B cell (primary cell): ENCODE data around the gene AFG1L. TPM values are rescaled to one million over a fixed set of nuclear protein-coding genes. Genes with fewer than 3 reads are reported as not detected.

Source experiments
- ATAC-seq: fragments of 200-7000 bp; cut with Tn5 transposase; one replicate; pipeline ENCODE4 v1.10.0; 2021; ENCODE audit warnings: low read depth, mild to moderate bottlenecking, moderate number of reproducible peaks, moderate library complexity
- CTCF ChIA-PET: fragments of 350-600 bp; sonication (Branson Sonifier 250); formaldehyde crosslinking; loops from one replicate; lab custom pipeline; 2021; ENCODE audit warnings: antibody characterized with exemption, inconsistent platforms; lab: Charles Lee
- POLR2A ChIA-PET: fragments of 350-600 bp; sonication (Branson Sonifier 250); formaldehyde crosslinking; loops from one replicate; lab custom pipeline; 2021; ENCODE audit warnings: antibody characterized with exemption; lab: Charles Lee
- DNase-seq: peaks from one replicate; pipeline ENCODE4 v3.0.0; 2013
- H2AFZ ChIP-seq: 2 replicates; pipeline ENCODE4 v1.6.1; 2012; ENCODE audit warnings: mild to moderate bottlenecking, low read depth, low read length; ENCODE audit not compliant: insufficient read depth, poor library complexity, severe bottlenecking
- H3K27ac ChIP-seq, 2 donors: 1 replicate in 1 of 2; 2 replicates in 1 of 2; pipeline ENCODE4 v1.5.1; 2012 to 2013; ENCODE audit warnings: low read length in 2 of 2, mild to moderate bottlenecking in 2 of 2, moderate library complexity in 1 of 2
- H3K27me3 ChIP-seq, 4 experiments: fragments of 200-600 bp in 1 of 4; sonication (generic) in 1 of 4; replicated peaks in 1 of 4; 1 replicate in 2 of 4; 2 replicates in 2 of 4; pipeline versions ENCODE4 v1.6.1 to v1.7.0; 2013 to 2016; ENCODE audit warnings: low read length in 3 of 4, mild to moderate bottlenecking in 2 of 4, mixed read lengths in 1 of 4, moderate library complexity in 1 of 4; ENCODE audit not compliant: insufficient read depth in 4 of 4, control insufficient read depth in 3 of 4; ENCODE audit errors: control extremely low read depth in 1 of 4
- H3K36me3 ChIP-seq, 2 experiments: replicated peaks in 1 of 2; 1 replicate in 1 of 2; 2 replicates in 1 of 2; pipeline versions ENCODE4 v1.6.1 to v1.7.1; 2013; ENCODE audit warnings: low read length in 1 of 2; ENCODE audit not compliant: insufficient read depth in 2 of 2, control insufficient read depth in 1 of 2; ENCODE audit errors: control extremely low read depth in 1 of 2, extremely low read depth in 1 of 2
- H3K4me1 ChIP-seq, 2 donors: fragments of 200-600 bp in 1 of 2; sonication (generic) in 1 of 2; 1 replicate in 1 of 2; 2 replicates in 1 of 2; pipeline versions ENCODE4 v1.5.1 to v1.6.1; 2013 to 2017; ENCODE audit warnings: low read length in 2 of 2; ENCODE audit not compliant: control insufficient read depth in 2 of 2, insufficient read depth in 2 of 2
- H3K4me2 ChIP-seq: replicated peaks from 2 replicates; pipeline ENCODE3; 2012; ENCODE audit warnings: mild to moderate bottlenecking, low read depth, low read length; ENCODE audit not compliant: poor library complexity, severe bottlenecking
- H3K4me3 ChIP-seq, 5 experiments: fragments of 200-600 bp in 1 of 5; sonication (generic) in 1 of 5; 1 replicate in 3 of 5; 2 replicates in 2 of 5; pipeline versions ENCODE4 v1.5.1 to v1.7.0; 2011 to 2016; ENCODE audit warnings: low read length in 4 of 5, mild to moderate bottlenecking in 4 of 5, low read depth in 2 of 5, control low read depth in 1 of 5, moderate library complexity in 1 of 5; ENCODE audit not compliant: insufficient read depth in 1 of 5; ENCODE audit errors: control extremely low read depth in 1 of 5, extremely low read depth in 1 of 5
- H3K79me2 ChIP-seq: fragments of 200-600 bp; sonication (generic); one replicate; pipeline ENCODE4 v1.6.0; 2016; ENCODE audit warnings: low read length; ENCODE audit not compliant: control insufficient read depth, insufficient read depth
- H3K9ac ChIP-seq: fragments of 200-600 bp; sonication (generic); 2 replicates; pipeline ENCODE4 v1.6.1; 2017; ENCODE audit warnings: mild to moderate bottlenecking, low read length, moderate library complexity
- H3K9me3 ChIP-seq, 3 donors: one replicate each; pipeline versions ENCODE4 v1.6.1 to v1.7.1; 2013; ENCODE audit warnings: low read length in 2 of 3; ENCODE audit not compliant: control insufficient read depth in 2 of 3, insufficient read depth in 1 of 3; ENCODE audit errors: control extremely low read depth in 1 of 3
- H4K20me1 ChIP-seq: 2 replicates; pipeline ENCODE4 v1.6.0; 2012; ENCODE audit warnings: mild to moderate bottlenecking, low read length; ENCODE audit not compliant: insufficient read depth, control insufficient read depth, poor library complexity, severe bottlenecking
- H3K27ac Mint-ChIP-seq: one replicate; pipeline ENCODE4 v1.8.0; 2021; ENCODE audit warnings: mixed read lengths
- H3K27me3 Mint-ChIP-seq: one replicate; pipeline ENCODE4 v1.8.0; 2021; ENCODE audit warnings: mixed read lengths
- H3K4me1 Mint-ChIP-seq: one replicate; pipeline ENCODE4 v1.8.0; 2021; ENCODE audit warnings: mixed read lengths
- H3K4me3 Mint-ChIP-seq: one replicate; pipeline ENCODE4 v1.8.0; 2021; ENCODE audit warnings: mixed read lengths
- H3K9me3 Mint-ChIP-seq: one replicate; pipeline ENCODE4 v1.8.0; 2022; ENCODE audit warnings: mixed read lengths; ENCODE audit not compliant: insufficient read depth
- CTCF ChIP-seq: fragments of 200-600 bp; IDR thresholded peaks from one replicate; pipeline ENCODE4 v1.8.0; 2022; ENCODE audit warnings: antibody characterized with exemption, mild to moderate bottlenecking
- EZH2 ChIP-seq: IDR thresholded peaks from 2 replicates; pipeline ENCODE4 v1.6.1; 2012; ENCODE audit warnings: borderline replicate concordance, low read depth, mild to moderate bottlenecking, moderate library complexity, low read length; ENCODE audit not compliant: insufficient read depth, poor library complexity, severe bottlenecking
- WGBS: methylation state at CpG from one replicate; pipeline ENCODE4 v1.1.5; 2013; ENCODE audit warnings: missing lambda C conversion rate; ENCODE audit not compliant: insufficient coverage; 5-methylcytosine and 5-hydroxymethylcytosine counted together
- intact Hi-C: fragments of 100-400 bp; cut with micrococcal nuclease; formaldehyde crosslinking; loops from one replicate; pipeline ENCODE4 v1.10.0; 2022
- polyA plus RNA-seq: library from polyadenylated mRNA; depleted of rRNA; stranded (reverse); fragments of >200 nt; gene quantifications from 2 replicates; pipeline ENCODE4 v1.2.3, GENCODE V29; 2012
- total RNA-seq, 2 donors: library from RNA; stranded (reverse); fragments of 120-200 nt in 1 of 2; gene quantifications; 1 replicate in 1 of 2; 2 replicates in 1 of 2; pipeline versions ENCODE4 v1.2.3 to v1.2.4, GENCODE V29; 2013 to 2022

The AFG1L gene
- total and polyA plus RNA-seq, 2 donors (not counting 1 experiment from before 2014, with no cell fraction given): 1.8 to 14.2 TPM

DNA sequence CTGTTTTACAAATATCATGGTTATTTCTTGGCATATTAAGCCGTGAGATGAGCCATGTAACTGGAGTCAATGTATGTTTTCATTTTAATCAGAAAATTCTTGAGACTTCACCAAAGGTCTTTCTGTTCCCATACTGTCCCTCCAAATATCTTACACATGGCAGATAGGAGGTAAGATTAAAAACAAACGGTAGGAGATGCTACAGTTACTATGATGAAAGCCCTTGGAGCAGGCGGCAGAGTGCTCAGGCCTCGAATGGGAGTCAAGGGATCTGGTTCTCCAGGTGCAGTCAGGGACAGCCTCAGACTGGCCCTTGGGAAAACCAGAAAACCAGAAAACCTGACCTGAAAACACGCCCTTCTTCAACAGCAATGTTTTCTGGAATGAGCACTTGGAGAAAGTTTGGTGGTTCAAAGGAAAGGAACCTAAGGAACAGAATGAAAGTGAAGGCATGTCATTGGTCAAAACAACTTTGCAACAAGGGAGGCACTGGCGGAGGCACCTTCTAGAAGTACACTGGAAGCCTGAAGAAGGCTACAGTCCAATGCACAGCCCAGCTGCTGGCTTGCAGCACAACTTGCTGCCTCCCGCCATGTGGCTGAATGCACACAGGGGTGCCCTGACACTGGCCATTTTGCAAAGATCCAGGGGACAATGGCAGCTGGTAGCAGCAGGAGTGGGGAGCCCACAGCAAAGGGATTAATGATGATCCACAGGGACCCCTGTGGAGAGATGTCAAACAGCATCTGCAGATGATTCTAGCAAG, 248.5 kb downstream of the AFG1L start:
- Mint-ChIP-seq H3K27me3 (peaks cover 6% of the 10 kb centered on the region), H3K4me3 (no peak overlapping the region), H3K27ac (no peak overlapping the region), H3K4me1 (peaks cover 12% of the 10 kb centered on the region), H3K9me3 (no peaks in the 10 kb centered on the region)
- CTCF ChIA-PET: interaction anchor here (0.9 to 7.7 kb wide), 18 partner anchors 11 to 535 kb away, joined by 3 to 247 read pairs (median 6); partner anchors contain the start of gene ARMC2
- no peak overlapping the region for H2AFZ ChIP-seq
- DNase-seq (no peak), ATAC-seq (no peak)
- no peaks in the 10 kb centered on the region for H3K79me2 ChIP-seq
- TF ChIP-seq EZH2: no peak
- TF ChIP-seq CTCF: no peak
- no peaks in the 10 kb centered on the region for H3K36me3 ChIP-seq
- intact Hi-C loops: loop anchor here (2.0 kb wide), 1 partner anchor 13 kb away; no protein-coding TSS in a partner anchor
- H3K27ac ChIP-seq: no peak overlapping the region
- no peak overlapping the region for H3K9ac ChIP-seq
- no peaks in the 10 kb centered on the region for H4K20me1 ChIP-seq
- no peak overlapping the region for H3K4me3 ChIP-seq
- no peaks in the 10 kb centered on the region for H3K9me3 ChIP-seq
- H3K4me2 ChIP-seq: no peak overlapping the region
- peaks cover 15 to 17% of the 10 kb centered on the region in 2 donors for H3K4me1 ChIP-seq
- H3K27me3 ChIP-seq: peaks cover 0 to 2% (median 0%) of the 10 kb centered on the region in 4 experiments
- POLR2A ChIA-PET: no interaction called here
- WGBS: 96% methylated on average over 6 of the region's 7 CpGs

GRCh38 chr6:108544606-108545005, 249.8 kb downstream of the AFG1L start:
- no peak overlapping the region for H3K9ac ChIP-seq
- Mint-ChIP-seq H3K9me3 (no peaks in the 10 kb centered on the region), H3K27me3 (peaks cover 6% of the 10 kb centered on the region), H3K27ac (no peak overlapping the region), H3K4me3 (no peak overlapping the region), H3K4me1 (peaks cover 12% of the 10 kb centered on the region)
- H3K4me2 ChIP-seq: no peak overlapping the region
- no peak overlapping the region for H2AFZ ChIP-seq
- 100% methylated on average over 2 of the region's 3 CpGs for WGBS
- H3K4me3 ChIP-seq: no peak overlapping the region
- ChIA-PET CTCF (interaction anchor here (0.7 to 7.7 kb wide), 9 partner anchors 9 to 528 kb away, joined by 3 to 247 read pairs (median 4); no protein-coding TSS in a partner anchor), POLR2A (no interaction called here)
- H3K9me3 ChIP-seq: no peaks in the 10 kb centered on the region
- DNase-seq (no peak), ATAC-seq (no peak)
- H3K79me2 ChIP-seq: no peaks in the 10 kb centered on the region
- H3K4me1 ChIP-seq: peaks cover 15 to 17% of the 10 kb centered on the region in 2 donors
- H4K20me1 ChIP-seq: no peaks in the 10 kb centered on the region
- TF ChIP-seq CTCF (no peak), EZH2 (no peak)
- peaks cover 0 to 2% (median 0%) of the 10 kb centered on the region in 4 experiments for H3K27me3 ChIP-seq
- H3K27ac ChIP-seq: no peak overlapping the region
- H3K36me3 ChIP-seq: no peaks in the 10 kb centered on the region
- intact Hi-C loops: no loop called here
